IMR-90 (cell line): ENCODE results near the gene FAM151B. TPM values are rescaled to one million over a fixed set of nuclear protein-coding genes. Genes with fewer than 3 reads are reported as not detected.
"Not testable (repeated sequence)": the region's sequence is repeated elsewhere in the genome, so short reads cannot be mapped to it uniquely, and the experiment has no call there.

Experiments used
- ATAC-seq: fragments of 200-7000 bp; cut with Tn5 transposase; 2 replicates; pipeline ENCODE4 v1.9.1; 2020; ENCODE audit warnings: low read depth, mild to moderate bottlenecking, moderate library complexity
- BruUV-seq: library from RNA; stranded (reverse); fragments of 400-500 nt; replicated peaks from 2 replicates; lab custom pipeline; 2021; lab: Mats Ljungman, UMichigan
- CTCF ChIA-PET: fragments of 300-600 bp; formaldehyde crosslinking; extraction: SDS; loops from one replicate; lab custom pipeline; 2021; ENCODE audit warnings: antibody characterized with exemption; lab: Yijun Ruan, JAX
- POLR2A ChIA-PET: fragments of 300-600 bp; sonication (Branson Sonifier 250); formaldehyde crosslinking; loops from one replicate; lab custom pipeline; 2022; ENCODE audit warnings: antibody characterized with exemption; ENCODE audit not compliant: unreplicated experiment; lab: Charles Lee
- DNase-seq: peaks from one replicate; pipeline ENCODE4 v3.0.0; 2013
- H2AFZ ChIP-seq: replicated peaks from 2 replicates; pipeline ENCODE3; 2013; ENCODE audit warnings: low read length, mild to moderate bottlenecking; ENCODE audit not compliant: poor library complexity
- H2AK5ac ChIP-seq: 2 replicates; pipeline ENCODE4 v1.6.1; 2013; ENCODE audit warnings: low read depth, low read length, inconsistent platforms
- H2AK9ac ChIP-seq: replicated peaks from 2 replicates; pipeline ENCODE3; 2013; ENCODE audit warnings: mild to moderate bottlenecking, low read depth, low read length, moderate library complexity; ENCODE audit not compliant: poor library complexity
- H2BK120ac ChIP-seq: 2 replicates; pipeline ENCODE4 v1.6.1; 2013; ENCODE audit warnings: low read depth, low read length, inconsistent platforms
- H2BK15ac ChIP-seq: 3 replicates; pipeline ENCODE4 v1.6.1; 2013; ENCODE audit warnings: low read depth, low read length, inconsistent platforms
- H2BK20ac ChIP-seq: 2 replicates; pipeline ENCODE4 v1.6.1; 2013; ENCODE audit warnings: low read depth, mild to moderate bottlenecking, inconsistent platforms, low read length, moderate library complexity
- H2BK5ac ChIP-seq: 2 replicates; pipeline ENCODE4 v1.6.1; 2013; ENCODE audit warnings: mild to moderate bottlenecking, low read depth, low read length, inconsistent platforms; ENCODE audit not compliant: poor library complexity, severe bottlenecking
- H3K14ac ChIP-seq: replicated peaks from 2 replicates; pipeline ENCODE4 v1.6.1; 2013; ENCODE audit warnings: low read depth, low read length, inconsistent platforms
- H3K18ac ChIP-seq: 2 replicates; pipeline ENCODE4 v1.6.1; 2013; ENCODE audit warnings: low read depth, low read length, control low read depth
- H3K23ac ChIP-seq: 2 replicates; pipeline ENCODE4 v1.6.1; 2013; ENCODE audit warnings: low read depth, low read length, inconsistent platforms
- H3K27ac ChIP-seq: 2 replicates; pipeline ENCODE4 v1.5.1; 2013; ENCODE audit warnings: mild to moderate bottlenecking, control low read depth, low read length; ENCODE audit not compliant: insufficient read depth
- H3K27me3 ChIP-seq: 2 replicates; pipeline ENCODE4 v1.6.1; 2013; ENCODE audit warnings: low read length; ENCODE audit not compliant: control insufficient read depth, insufficient read depth
- H3K36me3 ChIP-seq: 2 replicates; pipeline ENCODE4 v1.6.1; 2013; ENCODE audit warnings: low read length, mixed read lengths; ENCODE audit not compliant: control insufficient read depth, insufficient read depth
- H3K4ac ChIP-seq: 2 replicates; pipeline ENCODE4 v1.6.1; 2013; ENCODE audit warnings: low read depth, low read length, inconsistent platforms
- H3K4me1 ChIP-seq: 2 replicates; pipeline ENCODE4 v1.6.1; 2013; ENCODE audit warnings: low read length, mixed read lengths; ENCODE audit not compliant: control insufficient read depth, insufficient read depth
- H3K4me2 ChIP-seq: 2 replicates; pipeline ENCODE4 v1.6.1; 2013; ENCODE audit warnings: low read depth, mild to moderate bottlenecking, control low read depth, low read length, moderate library complexity
- H3K4me3 ChIP-seq: 2 replicates; pipeline ENCODE4 v1.5.1; 2013; ENCODE audit warnings: low read depth, mild to moderate bottlenecking, control low read depth, low read length, moderate library complexity; ENCODE audit not compliant: insufficient read depth
- H3K56ac ChIP-seq: 2 replicates; pipeline ENCODE4 v1.6.1; 2013; ENCODE audit warnings: low read length, inconsistent platforms; ENCODE audit not compliant: insufficient read depth; ENCODE audit errors: extremely low read depth
- H3K79me1 ChIP-seq, 2 experiments: 2 replicates each; pipeline ENCODE4 v1.6.1; 2013; ENCODE audit warnings: low read length in 2 of 2, inconsistent platforms in 1 of 2, low read depth in 1 of 2
- H3K9ac ChIP-seq: 2 replicates; pipeline ENCODE4 v1.6.1; 2013; ENCODE audit warnings: low read depth, low read length, control low read depth
- H3K9me1 ChIP-seq: 2 replicates; pipeline ENCODE4 v1.6.1; 2013; ENCODE audit warnings: low read length, inconsistent platforms; ENCODE audit not compliant: insufficient read depth
- H3K9me3 ChIP-seq: 2 replicates; pipeline ENCODE4 v1.6.1; 2013; ENCODE audit warnings: low read length; ENCODE audit not compliant: control insufficient read depth, insufficient read depth
- H4K20me1 ChIP-seq: 2 replicates; pipeline ENCODE4 v1.6.1; 2013; ENCODE audit warnings: low read length, inconsistent platforms; ENCODE audit not compliant: insufficient read depth
- H4K5ac ChIP-seq: 2 replicates; pipeline ENCODE4 v1.6.1; 2013; ENCODE audit warnings: mild to moderate bottlenecking, low read depth, low read length, control low read depth
- H4K8ac ChIP-seq, 2 experiments: 2 replicates each; pipeline ENCODE4 v1.6.1; 2013; ENCODE audit warnings: low read depth in 2 of 2, low read length in 2 of 2, control low read depth in 1 of 2, inconsistent platforms in 1 of 2
- H4K91ac ChIP-seq: 2 replicates; pipeline ENCODE4 v1.6.1; 2013; ENCODE audit warnings: low read depth, low read length, inconsistent platforms; ENCODE audit not compliant: insufficient read depth
- BHLHE40 ChIP-seq: fragments of 150-350 bp; IDR thresholded peaks from 2 replicates; pipeline ENCODE4 v1.6.1; 2016; ENCODE audit warnings: mild to moderate bottlenecking, low read depth, low read length
- CEBPB ChIP-seq: IDR thresholded peaks from 2 replicates; pipeline ENCODE4 v1.6.1; 2012; ENCODE audit warnings: low read depth, low read length, improper control_type of control experiment
- FOS ChIP-seq: fragments of 150-350 bp; IDR thresholded peaks from 2 replicates; pipeline ENCODE4 v1.6.1; 2016; ENCODE audit warnings: low read depth, low read length
- MAFK ChIP-seq: IDR thresholded peaks from 2 replicates; pipeline ENCODE4 v1.6.1; 2012; ENCODE audit warnings: low read depth, low read length, improper control_type of control experiment
- MAZ ChIP-seq: IDR thresholded peaks from 2 replicates; pipeline ENCODE4 v1.6.1; 2012; ENCODE audit warnings: low read depth, mild to moderate bottlenecking, low read length, improper control_type of control experiment, moderate library complexity, borderline replicate concordance
- MXI1 ChIP-seq: IDR thresholded peaks from 2 replicates; pipeline ENCODE4 v1.6.1; 2012; ENCODE audit warnings: low read depth, mild to moderate bottlenecking, low read length, moderate library complexity, borderline replicate concordance
- NFE2L2 ChIP-seq: fragments of 150-350 bp; IDR thresholded peaks from 2 replicates; pipeline ENCODE4 v1.6.1; 2016; ENCODE audit warnings: low read depth, mild to moderate bottlenecking, low read length
- RAD21 ChIP-seq: IDR thresholded peaks from 2 replicates; pipeline ENCODE4 v1.6.1; 2012; ENCODE audit warnings: low read length, improper control_type of control experiment
- RCOR1 ChIP-seq: IDR thresholded peaks from 2 replicates; pipeline ENCODE4 v1.6.1; 2012; ENCODE audit warnings: mild to moderate bottlenecking, low read length, improper control_type of control experiment; ENCODE audit not compliant: insufficient replicate concordance
- RFX5 ChIP-seq: IDR thresholded peaks from 2 replicates; pipeline ENCODE4 v1.8.0; 2012; ENCODE audit warnings: low read depth, mild to moderate bottlenecking, low read length, moderate library complexity
- SMC3 ChIP-seq: fragments of 150-350 bp; IDR thresholded peaks from 2 replicates; pipeline ENCODE4 v1.6.1; 2016; ENCODE audit warnings: low read depth, mild to moderate bottlenecking, antibody characterized with exemption, low read length, moderate library complexity
- WGBS, 2 experiments: methylation state at CpG; one replicate each; pipeline versions ENCODE4 v1.1.5 to v1.1.7; 2013; ENCODE audit warnings: missing lambda C conversion rate in 2 of 2; ENCODE audit not compliant: insufficient read length in 1 of 2; ENCODE audit errors: extremely low coverage in 2 of 2; 5-methylcytosine and 5-hydroxymethylcytosine counted together
- dilution Hi-C: fragments of 300-500 bp; cut with HindIII; formaldehyde crosslinking; loops from one replicate; pipeline ENCODE4 v1.14.3; 2018; ENCODE audit warnings: low sequenced_read_pairs; ENCODE audit not compliant: unreplicated experiment
- in situ Hi-C: fragments of 300-500 bp; cut with MboI; formaldehyde crosslinking; loops from 3 replicates; pipeline ENCODE4 v1.14.3; 2019; ENCODE audit warnings: low sequenced_read_pairs, inconsistent platforms, mixed read lengths
- intact Hi-C: fragments of 100-400 bp; cut with micrococcal nuclease; formaldehyde crosslinking; loops from 2 replicates; pipeline ENCODE4 v1.10.0; 2022
- polyA plus RNA-seq, 3 experiments: library from polyadenylated mRNA; depleted of rRNA; stranded (reverse); fragments of >200 nt; gene quantifications; 2 replicates each; pipeline ENCODE4 v1.2.3, GENCODE V29; 2012; ENCODE audit warnings: low replicate concordance in 1 of 3
- total RNA-seq: library from RNA; depleted of rRNA; stranded (reverse); fragments of >200 nt; gene quantifications from 2 replicates; pipeline ENCODE4 v1.2.3, GENCODE V29; 2012

Gene FAM151B
- total and polyA plus RNA-seq, 2 of the 4 experiments (the other 2 are of a cell fraction): 1.0 to 2.9 TPM

- intact Hi-C loops (no loop called here), dilution Hi-C loops (no loop called here), in situ Hi-C loops (no loop called here)
- H3K27me3 ChIP-seq: no peaks in the 10 kb centered on the region
- no peak overlapping the region for H3K4ac ChIP-seq
- no peaks in the 10 kb centered on the region for H4K20me1 ChIP-seq
- no peak overlapping the region for H3K14ac ChIP-seq
- H4K8ac ChIP-seq: no peak overlapping the region
- H2BK20ac ChIP-seq: no peak overlapping the region
- H3K23ac ChIP-seq: no peak overlapping the region
- no peak overlapping the region for H3K18ac ChIP-seq
- H2BK15ac ChIP-seq: no peak overlapping the region
- no peak overlapping the region for H3K4me2 ChIP-seq
- H2BK5ac ChIP-seq: no peak overlapping the region
- ChIA-PET POLR2A (interaction anchor here (0.9 kb wide), 1 partner anchor 12 kb away, joined by 3 read pairs; no protein-coding TSS in a partner anchor), CTCF (interaction anchor here (1.4 kb wide), 1 partner anchor 13 kb away, joined by 4 read pairs; no protein-coding TSS in a partner anchor)
- H2AK9ac ChIP-seq: no peak overlapping the region
- H3K9me3 ChIP-seq: peaks cover 5% of the 10 kb centered on the region
- no peak overlapping the region for H3K9ac ChIP-seq
- H3K79me1 ChIP-seq: peaks cover 3% of the 10 kb centered on the region in 2 experiments; a peak in 1 of 4 replicates
- no peak for DNase-seq
- H2AK5ac ChIP-seq: no peak overlapping the region
- H4K91ac ChIP-seq: no peak overlapping the region
- no peak overlapping the region for H2AFZ ChIP-seq
- H3K4me1 ChIP-seq: peaks cover 5% of the 10 kb centered on the region
- H3K4me3 ChIP-seq: no peak overlapping the region
- WGBS, 2 experiments: no CpG with 5 or more reads among the region's 1 CpG
- H3K27ac ChIP-seq: no peak overlapping the region
- BruUV-seq: no TSS peak
- no peak overlapping the region for H2BK120ac ChIP-seq
- H3K36me3 ChIP-seq: peaks cover 17% of the 10 kb centered on the region
- no peak for TF ChIP-seq BHLHE40
- TF ChIP-seq MAZ: no peak
- TF ChIP-seq NFE2L2: no peak
- TF ChIP-seq RAD21: no peak
- no peak for TF ChIP-seq RCOR1
- TF ChIP-seq MXI1: no peak
- no peak for TF ChIP-seq MAFK
- no peak for TF ChIP-seq FOS
- no peak for TF ChIP-seq RFX5
- no peak for TF ChIP-seq CEBPB
- TF ChIP-seq SMC3: no peak
- no peak overlapping the region for H4K5ac ChIP-seq
- no peak overlapping the region for H3K56ac ChIP-seq
- ATAC-seq: no peak
- no peaks in the 10 kb centered on the region for H3K9me1 ChIP-seq
Observed at GRCh38 chr5:80468131-80468530, 19.8 kb upstream of the FAM151B start.

- H3K79me1 ChIP-seq, H2AK9ac ChIP-seq, H4K20me1 ChIP-seq, dilution Hi-C loops, H3K18ac ChIP-seq, H4K5ac ChIP-seq, H3K56ac ChIP-seq, POLR2A ChIA-PET, DNase-seq, H2BK15ac ChIP-seq, H3K4me3 ChIP-seq, H2BK5ac ChIP-seq, H2AK5ac ChIP-seq, H3K9me3 ChIP-seq, H2BK120ac ChIP-seq, BruUV-seq, intact Hi-C loops, H3K9me1 ChIP-seq, H3K4me2 ChIP-seq, H3K14ac ChIP-seq, H4K91ac ChIP-seq, H4K8ac ChIP-seq, ATAC-seq, H3K4ac ChIP-seq, H2BK20ac ChIP-seq, CTCF ChIA-PET, H3K9ac ChIP-seq, H3K4me1 ChIP-seq, in situ Hi-C loops, H3K23ac ChIP-seq, H3K27ac ChIP-seq, H2AFZ ChIP-seq, H3K27me3 ChIP-seq: not testable (repeated sequence)
- peaks cover 19% of the 10 kb centered on the region for H3K36me3 ChIP-seq
- no CpG with 5 or more reads among the region's 2 CpGs for WGBS, 2 experiments
Observed at GRCh38 chr5:80470631-80471030, 17.3 kb upstream of the FAM151B start.
